Measurements from ENCODE around the gene RASSF8.
"Not testable (repeated sequence)": the region's sequence is repeated elsewhere in the genome, so short reads cannot be mapped to it uniquely, and the experiment has no call there.

Gene RASSF8

DNA sequence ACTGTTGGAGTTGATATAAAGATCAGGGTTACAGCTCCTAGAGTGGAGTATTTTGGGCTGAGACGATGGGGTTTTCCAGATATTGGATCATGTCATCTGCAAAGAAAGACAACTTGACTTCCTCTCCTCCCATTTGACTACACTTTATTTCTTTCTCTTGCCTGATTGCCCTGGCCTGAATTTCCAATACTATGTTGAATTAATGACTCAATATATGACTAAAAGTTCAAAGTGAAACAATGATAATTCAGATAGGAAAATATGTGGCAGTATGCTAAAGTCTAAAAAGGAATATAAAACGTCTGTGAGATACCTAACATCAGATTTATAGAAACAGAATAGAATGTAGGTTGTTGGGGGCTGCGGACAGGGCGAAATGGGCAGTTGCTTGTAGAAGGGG lies 94.2 kb downstream of the RASSF8 start:
- no peak overlapping the region for H3K4me3 ChIP-seq (ENCODE audit: low read length)
- TF ChIP-seq, protein P1, sequence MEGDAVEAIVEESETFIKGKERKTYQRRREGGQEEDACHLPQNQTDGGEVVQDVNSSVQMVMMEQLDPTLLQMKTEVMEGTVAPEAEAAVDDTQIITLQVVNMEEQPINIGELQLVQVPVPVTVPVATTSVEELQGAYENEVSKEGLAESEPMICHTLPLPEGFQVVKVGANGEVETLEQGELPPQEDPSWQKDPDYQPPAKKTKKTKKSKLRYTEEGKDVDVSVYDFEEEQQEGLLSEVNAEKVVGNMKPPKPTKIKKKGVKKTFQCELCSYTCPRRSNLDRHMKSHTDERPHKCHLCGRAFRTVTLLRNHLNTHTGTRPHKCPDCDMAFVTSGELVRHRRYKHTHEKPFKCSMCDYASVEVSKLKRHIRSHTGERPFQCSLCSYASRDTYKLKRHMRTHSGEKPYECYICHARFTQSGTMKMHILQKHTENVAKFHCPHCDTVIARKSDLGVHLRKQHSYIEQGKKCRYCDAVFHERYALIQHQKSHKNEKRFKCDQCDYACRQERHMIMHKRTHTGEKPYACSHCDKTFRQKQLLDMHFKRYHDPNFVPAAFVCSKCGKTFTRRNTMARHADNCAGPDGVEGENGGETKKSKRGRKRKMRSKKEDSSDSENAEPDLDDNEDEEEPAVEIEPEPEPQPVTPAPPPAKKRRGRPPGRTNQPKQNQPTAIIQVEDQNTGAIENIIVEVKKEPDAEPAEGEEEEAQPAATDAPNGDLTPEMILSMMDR (conservative IDR thresholded peaks at IDR 0.05; ENCODE audit: low read length): no peak
- no peak for DNase-seq (ENCODE audit: low read depth)

GRCh38 chr12:26054383-26054782 lies 95.9 kb downstream of the RASSF8 start:
- no peak for DNase-seq (ENCODE audit: low read depth)
- no peak overlapping the region for H3K4me3 ChIP-seq (ENCODE audit: low read length)
- TF ChIP-seq, protein P1 (conservative IDR thresholded peaks at IDR 0.05; ENCODE audit: low read length): no peak

DNA sequence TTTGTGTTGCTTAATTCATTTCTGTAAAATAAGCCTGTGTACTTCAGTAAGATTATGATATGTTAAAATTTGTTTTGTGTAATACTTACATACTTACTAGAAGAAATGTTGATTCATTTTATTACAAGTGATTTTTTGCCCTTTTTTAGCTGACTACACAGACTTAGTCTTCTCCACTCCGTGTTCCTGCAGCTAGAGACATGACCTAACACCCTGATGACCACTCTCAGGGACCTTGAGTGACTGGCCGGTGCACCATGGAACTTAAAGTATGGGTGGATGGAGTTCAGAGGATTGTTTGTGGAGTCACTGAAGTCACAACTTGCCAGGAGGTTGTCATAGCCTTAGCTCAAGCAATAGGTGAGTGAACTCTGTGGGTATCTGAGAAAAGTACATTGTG lies 96.6 kb downstream of the RASSF8 start:
- no peak for DNase-seq (ENCODE audit: low read depth)
- TF ChIP-seq, protein P1 (conservative IDR thresholded peaks at IDR 0.05; ENCODE audit: low read length): no peak
- H3K4me3 ChIP-seq (ENCODE audit: low read length): no peak overlapping the region

DNA sequence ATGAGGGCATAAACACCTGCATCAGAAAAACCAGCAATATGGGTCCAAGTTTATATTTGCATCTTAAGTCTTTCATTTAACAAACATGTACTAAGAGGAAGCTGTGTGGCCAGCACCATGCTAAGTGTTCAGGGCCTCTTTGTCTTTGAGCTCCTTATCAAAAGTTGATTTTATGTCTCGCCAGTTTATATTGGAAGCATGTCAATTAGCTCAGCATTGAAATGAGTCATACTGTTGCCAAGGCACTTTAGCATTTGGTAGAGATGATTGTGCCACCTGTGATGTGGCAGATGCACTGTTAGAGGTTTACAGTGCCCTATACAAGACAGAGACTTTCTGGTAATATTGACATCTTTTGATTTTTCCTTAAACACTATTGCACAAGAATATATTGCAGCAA lies 97.9 kb downstream of the RASSF8 start:
- no peak overlapping the region for H3K4me3 ChIP-seq (ENCODE audit: low read length)
- TF ChIP-seq, protein P1 (conservative IDR thresholded peaks at IDR 0.05; ENCODE audit: low read length): no peak
- no peak for DNase-seq (ENCODE audit: low read depth)

DNA sequence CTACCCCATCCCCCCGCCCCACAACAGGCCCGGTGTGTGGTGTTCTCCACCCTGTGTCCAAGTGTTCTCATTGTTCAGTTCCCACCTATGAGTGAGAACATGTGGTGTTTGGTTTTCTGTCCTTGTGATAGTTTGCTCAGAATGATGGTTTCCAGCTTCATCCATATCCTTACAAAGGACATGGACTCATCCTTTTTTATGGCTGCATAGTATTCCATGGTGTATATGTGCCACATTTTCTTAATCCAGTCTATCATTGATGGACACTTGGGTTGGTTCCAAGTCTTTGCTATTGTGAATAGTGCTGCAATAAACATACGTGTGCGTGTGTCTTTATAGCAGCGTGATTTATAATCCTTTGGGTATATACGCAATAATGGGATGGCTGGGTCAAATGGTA lies 98.8 kb downstream of the RASSF8 start:
- DNase-seq (ENCODE audit: low read depth); H3K4me3 ChIP-seq (ENCODE audit: low read length): not testable (repeated sequence)

- TF ChIP-seq, protein P1 (conservative IDR thresholded peaks at IDR 0.05; ENCODE audit: low read length): 0 out of 2 replicates have a peak, but pooled peaks have one; percentile 5
- DNase-seq (ENCODE audit: low read depth): no peak
- no peak overlapping the region for H3K4me3 ChIP-seq (ENCODE audit: low read length)
Measured at GRCh38 chr12:26058308-26058707, 99.8 kb downstream of the RASSF8 start.

- TF ChIP-seq, protein P1 (conservative IDR thresholded peaks at IDR 0.05; ENCODE audit: low read length): no peak
- DNase-seq (ENCODE audit: low read depth): peak; percentile 22
- no peak overlapping the region for H3K4me3 ChIP-seq (ENCODE audit: low read length)
Measured at GRCh38 chr12:26058818-26059217, 100.3 kb downstream of the RASSF8 start.

DNA sequence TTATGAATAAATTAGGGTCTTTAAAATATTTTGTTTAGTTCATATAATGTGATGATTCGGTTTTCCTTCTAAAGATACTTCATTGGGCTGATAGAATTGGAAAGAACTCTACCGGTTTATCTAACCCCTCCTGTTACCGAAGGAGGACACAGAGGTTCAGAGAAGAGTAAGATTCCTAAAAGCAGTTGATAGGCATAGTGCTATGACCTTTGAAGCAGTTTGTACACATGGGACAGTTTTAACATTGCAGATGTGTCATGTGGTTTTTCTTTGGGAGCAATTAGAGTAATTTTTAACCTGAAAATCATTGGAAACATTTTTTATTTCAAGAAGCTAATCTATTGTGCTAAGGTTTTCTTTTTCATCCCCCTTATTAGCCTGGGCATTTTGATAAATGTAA lies 103.5 kb downstream of the RASSF8 start:
- DNase-seq (ENCODE audit: low read depth): no peak
- H3K4me3 ChIP-seq (ENCODE audit: low read length): no peak overlapping the region
- TF ChIP-seq, protein P1 (conservative IDR thresholded peaks at IDR 0.05; ENCODE audit: low read length): no peak
